ENCODE measurements around the gene CLDN18. TPM values are rescaled to one million over a fixed set of nuclear protein-coding genes. Genes with fewer than 3 reads are reported as not detected.

Gene CLDN18
- total and polyA plus RNA-seq, 2 of the 8 experiments (the other 6 are each of a cell fraction or from before 2014, with no cell fraction given) = not detected

GRCh38 chr3:138054057-138054456 lies 44.1 kb downstream of the CLDN18 start:
- Histone ChIP-seq H2BK15ac (ENCODE audit: low read length) (no peak overlapping the region), H3K4me3 (ENCODE audit: extremely low read depth in 1 of 4, insufficient read depth in 2 of 4, low read depth in 3 of 4, low read length in 4 of 4) (no peak overlapping the region), H3K23ac (ENCODE audit: insufficient read length) (no peak overlapping the region), H3K9me3 (ENCODE audit: insufficient read depth in 2 of 2, low read depth in 1 of 2, low read length in 1 of 2) (no peaks in the 10 kb centered on the region), H3K4me1 (replicated peaks in 1 of 4; ENCODE audit: control insufficient read depth in 3 of 4, insufficient read depth in 4 of 4, low read length in 3 of 4) (peaks cover 0 to 3% (median 0%) of the 10 kb centered on the region in 4 experiments; a peak in 1 of 7 replicates), H2BK120ac (replicated peaks; ENCODE audit: low read depth, low read length) (no peak overlapping the region), H2BK20ac (ENCODE audit: low read length) (no peak overlapping the region), H3K79me1 (ENCODE audit: low read depth, low read length) (no peaks in the 10 kb centered on the region), H3K4ac (replicated peaks; ENCODE audit: insufficient read length, low read depth, low read length) (no peak overlapping the region), H3K79me2 (ENCODE audit: control insufficient read depth in 1 of 2, insufficient read depth in 2 of 2, low read length in 2 of 2) (no peaks in the 10 kb centered on the region), H4K91ac (replicated peaks; ENCODE audit: insufficient read length, low read length) (no peak overlapping the region), H2AK5ac (ENCODE audit: low read depth, low read length) (no peak overlapping the region), H4K5ac (ENCODE audit: insufficient read length, low read depth, low read length) (no peak overlapping the region), H2AFZ (ENCODE audit: low read length) (no peak overlapping the region), H3K36me3 (ENCODE audit: control insufficient read depth in 2 of 4, insufficient read depth in 4 of 4, low read length in 3 of 4) (no peaks in the 10 kb centered on the region), H3K23me2 (ENCODE audit: low read depth, low read length) (peaks cover 5% of the 10 kb centered on the region; the same call in 1 of the 2 replicates), H3K14ac (ENCODE audit: insufficient read length) (no peak overlapping the region), H3K56ac (replicated peaks; ENCODE audit: insufficient read length, low read depth, low read length) (no peak overlapping the region), H3K4me2 (ENCODE audit: insufficient read depth in 1 of 2, low read depth in 2 of 2, low read length in 2 of 2) (no peak overlapping the region), H4K20me1 (replicated peaks in 1 of 2; ENCODE audit: control insufficient read depth in 1 of 2, insufficient read depth in 2 of 2, low read length in 2 of 2) (peaks cover 0 to 3% of the 10 kb centered on the region in 2 experiments), H3K27ac (ENCODE audit: low read depth, low read length) (no peak overlapping the region), H3K9ac (replicated peaks in 1 of 4; ENCODE audit: extremely low read depth in 1 of 4, low read depth in 3 of 4, low read length in 3 of 4) (no peak overlapping the region), H3K27me3 (replicated peaks in 1 of 4; ENCODE audit: control insufficient read depth in 3 of 4, extremely low read depth in 1 of 4, insufficient read depth in 3 of 4, low read length in 3 of 4) (no peaks in the 10 kb centered on the region), H3K18ac (ENCODE audit: extremely low read depth, low read length) (no peak overlapping the region), H2BK12ac (ENCODE audit: low read depth, low read length) (no peak overlapping the region), H2BK5ac (ENCODE audit: low read depth, low read length) (no peak overlapping the region), H4K8ac (ENCODE audit: extremely low read depth, insufficient read depth, low read length) (no peak overlapping the region)
- 90% methylated on average over 1 of the region's 1 CpG; no CpG with 5 or more reads in 1 of the 2 experiments for WGBS, 2 experiments (ENCODE audit: extremely low coverage in 1 of 2, insufficient coverage in 1 of 2, insufficient read length in 1 of 2, insufficient replicate concordance in 2 of 2, low coverage in 1 of 2, low lambda C conversion rate in 2 of 2, missing lambda C conversion rate in 1 of 2)
- DNase-seq (ENCODE audit: low read depth in 1 of 2, low spot score in 2 of 2) (no peak), FAIRE-seq (no peak)
- POLR2A ChIA-PET (ENCODE audit: partially characterized antibody) = no interaction called here
- CTCF ChIA-PET (ENCODE audit: partially characterized antibody) = interaction anchor here (2.0 to 2.1 kb wide), 2 partner anchors 20 to 32 kb away, joined by 5 to 7 read pairs; no protein-coding TSS in a partner anchor
- TF ChIP-seq ATF2 (IDR thresholded peaks at IDR 0.05; ENCODE audit: low read length) = no peak
- no peak for TF ChIP-seq SP4 (IDR thresholded peaks at IDR 0.05; ENCODE audit: low read length)
- peak; percentile 85 for TF ChIP-seq MAFK (IDR thresholded peaks at IDR 0.05; ENCODE audit: low read depth, low read length)
- no peak for TF ChIP-seq CHD2 (IDR thresholded peaks at IDR 0.05; ENCODE audit: low read length)
